Peyer's patch (tissue), 4 donors: ENCODE results near the gene PPIB.

Experiments
- POLR2A ChIP-seq, 2 donors: fragments of 450-650 bp; IDR thresholded peaks; one replicate each; pipeline ENCODE4 v1.5.1; 2017; ENCODE audit warnings: antibody characterized with exemption in 2 of 2, mild to moderate bottlenecking in 2 of 2, moderate library complexity in 2 of 2
- TF ChIP-seq, protein P1 (sequence below), 6 experiments: fragments of 450-650 bp in 4 of 6; fragments of 200-600 bp in 2 of 6; sonication (generic) in 1 of 6; IDR thresholded peaks; one replicate each; pipeline ENCODE4 v1.5.1; 2017 to 2019; ENCODE audit warnings: antibody characterized with exemption in 6 of 6, mild to moderate bottlenecking in 3 of 6, moderate library complexity in 1 of 6

DNA sequence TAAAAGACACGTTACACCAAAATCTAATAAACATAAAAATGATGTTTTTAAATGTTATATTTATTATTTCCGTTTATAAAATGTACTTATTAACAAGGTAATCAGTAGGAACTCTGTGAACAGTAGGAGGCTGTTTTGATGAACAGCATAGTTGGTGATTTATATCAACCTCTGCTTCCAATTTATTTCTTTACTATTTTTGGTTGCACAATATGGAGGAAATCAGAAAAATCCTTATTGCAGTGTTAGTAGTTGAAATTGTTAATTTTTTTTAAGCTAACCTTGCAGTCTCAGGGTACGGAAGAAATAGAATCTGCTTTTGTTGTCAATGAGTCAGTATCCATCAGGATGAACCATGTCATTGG is 16.3 kb downstream of the PPIB start:
- TF ChIP-seq, protein P1, sequence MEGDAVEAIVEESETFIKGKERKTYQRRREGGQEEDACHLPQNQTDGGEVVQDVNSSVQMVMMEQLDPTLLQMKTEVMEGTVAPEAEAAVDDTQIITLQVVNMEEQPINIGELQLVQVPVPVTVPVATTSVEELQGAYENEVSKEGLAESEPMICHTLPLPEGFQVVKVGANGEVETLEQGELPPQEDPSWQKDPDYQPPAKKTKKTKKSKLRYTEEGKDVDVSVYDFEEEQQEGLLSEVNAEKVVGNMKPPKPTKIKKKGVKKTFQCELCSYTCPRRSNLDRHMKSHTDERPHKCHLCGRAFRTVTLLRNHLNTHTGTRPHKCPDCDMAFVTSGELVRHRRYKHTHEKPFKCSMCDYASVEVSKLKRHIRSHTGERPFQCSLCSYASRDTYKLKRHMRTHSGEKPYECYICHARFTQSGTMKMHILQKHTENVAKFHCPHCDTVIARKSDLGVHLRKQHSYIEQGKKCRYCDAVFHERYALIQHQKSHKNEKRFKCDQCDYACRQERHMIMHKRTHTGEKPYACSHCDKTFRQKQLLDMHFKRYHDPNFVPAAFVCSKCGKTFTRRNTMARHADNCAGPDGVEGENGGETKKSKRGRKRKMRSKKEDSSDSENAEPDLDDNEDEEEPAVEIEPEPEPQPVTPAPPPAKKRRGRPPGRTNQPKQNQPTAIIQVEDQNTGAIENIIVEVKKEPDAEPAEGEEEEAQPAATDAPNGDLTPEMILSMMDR (IDR thresholded peaks at IDR 0.05): no peak
- TF ChIP-seq POLR2A (IDR thresholded peaks at IDR 0.05): no peak
